ENCODE data around the gene CEBPZ.
"Not testable (repeated sequence)": the region's sequence is repeated elsewhere in the genome, so short reads cannot be mapped to it uniquely, and the experiment has no call there.

Gene CEBPZ

GRCh38 chr2:37205689-37206341 is 25.6 kb downstream of the CEBPZ start:
- Histone ChIP-seq H3K4me2 (ENCODE audit: low read depth, low read length, poor library complexity, severe bottlenecking) (no peak overlapping the region), H3K27me3 (ENCODE audit: insufficient read depth, low read length, poor library complexity, severe bottlenecking) (no peaks in the 10 kb centered on the region), H4K20me1 (ENCODE audit: insufficient read depth, low read length, poor library complexity, severe bottlenecking) (peaks cover 22% of the 10 kb centered on the region), H3F3A (ENCODE audit: low read depth) (peaks cover 10% of the 10 kb centered on the region; the same call in 1 of the 2 replicates), H3K9me3 (ENCODE audit: insufficient read depth, low read depth, low read length) (peaks cover 15% of the 10 kb centered on the region), H2AFZ (ENCODE audit: low read length) (no peak overlapping the region), H3K9me2 (replicated peaks; ENCODE audit: low read depth, low read length) (no peaks in the 10 kb centered on the region), H3K4me1 (ENCODE audit: insufficient read depth, low read length, poor library complexity, severe bottlenecking) (peaks cover 13% of the 10 kb centered on the region), H3K36me3 (ENCODE audit: insufficient read depth, low read length) (peaks cover 98% of the 10 kb centered on the region), H3K9ac (ENCODE audit: low read depth, low read length, poor library complexity, severe bottlenecking) (no peak overlapping the region), H3K79me2 (ENCODE audit: insufficient read depth, low read length) (peaks cover 65% of the 10 kb centered on the region), H3K4me3 (ENCODE audit: low read length, poor library complexity, severe bottlenecking) (no peak overlapping the region)
- TF ChIP-seq EZH2phosphoT487 (IDR thresholded peaks at IDR 0.05; ENCODE audit: borderline replicate concordance) (no peak), CTCF (conservative IDR thresholded peaks at IDR 0.05; ENCODE audit: low read length) (no peak)

- peaks cover 98% of the 10 kb centered on the region for H3K36me3 ChIP-seq (ENCODE audit: insufficient read depth, low read length)
- peaks cover 27% of the 10 kb centered on the region for H4K20me1 ChIP-seq (ENCODE audit: insufficient read depth, low read length, poor library complexity, severe bottlenecking)
- not testable (repeated sequence) for H2AFZ ChIP-seq (ENCODE audit: low read length); H3K4me2 ChIP-seq (ENCODE audit: low read depth, low read length, poor library complexity, severe bottlenecking); H3K9me2 ChIP-seq (replicated peaks; ENCODE audit: low read depth, low read length); H3K9ac ChIP-seq (ENCODE audit: low read depth, low read length, poor library complexity, severe bottlenecking); H3K4me3 ChIP-seq (ENCODE audit: low read length, poor library complexity, severe bottlenecking); H3K27me3 ChIP-seq (ENCODE audit: insufficient read depth, low read length, poor library complexity, severe bottlenecking)
- H3K79me2 ChIP-seq (ENCODE audit: insufficient read depth, low read length), result peaks cover 72% of the 10 kb centered on the region
- H3F3A ChIP-seq (ENCODE audit: low read depth), result peaks cover 10% of the 10 kb centered on the region; the same call in 1 of the 2 replicates
- peaks cover 13% of the 10 kb centered on the region for H3K4me1 ChIP-seq (ENCODE audit: insufficient read depth, low read length, poor library complexity, severe bottlenecking)
- H3K9me3 ChIP-seq (ENCODE audit: insufficient read depth, low read depth, low read length), result peaks cover 15% of the 10 kb centered on the region
Measured at GRCh38 chr2:37205071-37205661, 26.2 kb downstream of the CEBPZ start.

DNA sequence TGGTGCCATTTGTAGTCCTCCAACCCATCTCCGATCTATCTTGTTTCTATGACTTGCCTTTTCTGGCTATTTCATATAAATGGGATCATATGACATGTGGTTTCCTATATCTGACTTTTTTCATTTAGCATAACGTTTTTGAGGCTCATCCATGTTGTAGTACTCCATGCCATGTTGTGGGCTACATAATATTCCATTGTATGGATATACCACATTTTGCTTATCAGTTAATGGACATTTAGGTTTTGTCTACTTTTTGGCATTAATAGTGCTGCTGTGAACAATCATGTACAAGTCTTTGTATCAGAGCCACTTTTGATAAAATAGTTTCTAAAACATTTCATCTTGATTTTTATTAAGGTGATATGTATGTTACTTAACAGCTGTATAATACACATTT is 27.7 kb downstream of the CEBPZ start:
- H3F3A ChIP-seq (ENCODE audit: low read depth), result peaks cover 13% of the 10 kb centered on the region; the same call in 1 of the 2 replicates
- no peak for TF ChIP-seq EZH2phosphoT487 (IDR thresholded peaks at IDR 0.05; ENCODE audit: borderline replicate concordance)
- TF ChIP-seq CTCF (conservative IDR thresholded peaks at IDR 0.05; ENCODE audit: low read length), result no peak
- peaks cover 37% of the 10 kb centered on the region for H4K20me1 ChIP-seq (ENCODE audit: insufficient read depth, low read length, poor library complexity, severe bottlenecking)
- peaks cover 93% of the 10 kb centered on the region for H3K36me3 ChIP-seq (ENCODE audit: insufficient read depth, low read length)
- no peak overlapping the region for H3K4me3 ChIP-seq (ENCODE audit: low read length, poor library complexity, severe bottlenecking)
- no peaks in the 10 kb centered on the region for H3K9me2 ChIP-seq (replicated peaks; ENCODE audit: low read depth, low read length)
- H3K27me3 ChIP-seq (ENCODE audit: insufficient read depth, low read length, poor library complexity, severe bottlenecking), result no peaks in the 10 kb centered on the region
- H3K4me1 ChIP-seq (ENCODE audit: insufficient read depth, low read length, poor library complexity, severe bottlenecking), result peaks cover 20% of the 10 kb centered on the region
- H3K4me2 ChIP-seq (ENCODE audit: low read depth, low read length, poor library complexity, severe bottlenecking), result no peak overlapping the region
- H2AFZ ChIP-seq (ENCODE audit: low read length), result no peak overlapping the region
- H3K79me2 ChIP-seq (ENCODE audit: insufficient read depth, low read length), result peaks cover 75% of the 10 kb centered on the region
- peaks cover 14% of the 10 kb centered on the region for H3K9me3 ChIP-seq (ENCODE audit: insufficient read depth, low read depth, low read length)
- H3K9ac ChIP-seq (ENCODE audit: low read depth, low read length, poor library complexity, severe bottlenecking), result no peak overlapping the region
